ENCODE data around the gene MATCAP1.
A peak's percentile ranks its signal among the peaks of the same experiment; 100 is the strongest.

Gene MATCAP1

GRCh38 chr16:67155295-67156142 is 28.2 kb downstream of the MATCAP1 start:
- DNase-seq: peak; percentile 89

DNA sequence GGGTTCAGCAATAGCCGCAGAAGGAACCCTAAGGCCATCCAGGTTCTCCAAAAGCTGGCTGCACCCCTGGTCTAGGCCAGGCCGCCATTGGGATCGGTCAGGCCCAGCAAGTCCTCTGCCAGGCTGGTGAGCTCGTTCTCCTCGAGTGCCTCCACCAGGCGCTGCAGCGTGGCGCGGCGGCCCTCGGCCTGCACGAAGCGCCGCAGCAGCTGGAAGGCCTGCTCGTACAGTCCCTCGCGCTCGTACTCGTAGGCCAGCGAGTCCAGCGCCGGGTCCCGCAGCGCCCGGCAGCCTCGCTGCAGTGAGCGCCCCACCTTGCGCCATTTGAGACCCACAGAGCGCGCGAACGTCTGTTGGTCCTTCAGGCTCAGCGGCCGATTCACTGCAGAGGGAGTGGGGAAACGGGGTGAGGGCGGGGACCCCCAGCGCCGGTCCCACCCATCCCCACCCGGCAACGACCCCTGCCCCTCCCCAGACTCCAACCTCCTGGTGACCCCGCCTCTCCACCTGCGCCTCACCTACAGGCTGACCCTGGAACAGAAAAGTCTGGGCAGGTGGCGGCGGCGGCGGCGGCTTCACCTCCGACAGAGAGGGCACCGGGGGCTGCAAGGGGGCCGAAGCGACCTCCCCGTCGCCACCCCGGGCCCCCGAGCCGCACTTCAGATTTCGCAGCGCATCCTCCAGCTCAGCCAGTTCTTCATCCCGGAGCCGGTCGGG is 29.0 kb downstream of the MATCAP1 start:
- DNase-seq: no peak

DNA sequence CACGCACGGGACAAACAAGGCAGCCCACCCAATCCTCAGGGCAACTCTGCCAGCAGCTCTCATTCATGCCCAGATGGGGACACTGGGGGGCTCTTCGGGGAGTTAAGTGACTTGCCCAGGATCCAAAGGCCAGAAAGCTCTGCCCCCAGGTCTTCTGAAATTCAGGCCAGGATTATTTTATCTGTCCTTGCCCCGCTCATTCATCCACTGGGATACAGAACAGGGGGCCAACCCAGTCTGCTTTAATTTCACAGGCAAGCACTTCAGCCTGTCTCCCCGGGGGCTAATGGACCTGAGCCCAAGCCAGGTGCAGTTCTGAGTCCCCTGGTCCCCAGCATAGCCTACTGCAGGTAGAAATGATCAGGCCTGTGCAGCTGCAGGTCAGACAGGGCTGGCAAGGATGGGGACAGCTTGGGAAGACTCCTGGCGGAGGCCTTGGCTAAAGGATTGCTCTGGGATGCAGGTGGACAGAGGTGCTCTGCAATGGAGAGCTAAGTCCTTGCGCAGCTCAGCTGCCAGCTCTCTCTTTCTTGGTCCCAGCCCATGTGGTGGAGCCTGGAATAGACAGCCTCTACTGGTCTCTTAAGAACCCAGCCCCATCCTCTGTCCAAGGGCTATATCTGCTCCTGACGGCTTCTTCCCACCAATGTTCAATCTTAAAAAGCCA is 32.2 kb downstream of the MATCAP1 start:
- no peak for DNase-seq

DNA sequence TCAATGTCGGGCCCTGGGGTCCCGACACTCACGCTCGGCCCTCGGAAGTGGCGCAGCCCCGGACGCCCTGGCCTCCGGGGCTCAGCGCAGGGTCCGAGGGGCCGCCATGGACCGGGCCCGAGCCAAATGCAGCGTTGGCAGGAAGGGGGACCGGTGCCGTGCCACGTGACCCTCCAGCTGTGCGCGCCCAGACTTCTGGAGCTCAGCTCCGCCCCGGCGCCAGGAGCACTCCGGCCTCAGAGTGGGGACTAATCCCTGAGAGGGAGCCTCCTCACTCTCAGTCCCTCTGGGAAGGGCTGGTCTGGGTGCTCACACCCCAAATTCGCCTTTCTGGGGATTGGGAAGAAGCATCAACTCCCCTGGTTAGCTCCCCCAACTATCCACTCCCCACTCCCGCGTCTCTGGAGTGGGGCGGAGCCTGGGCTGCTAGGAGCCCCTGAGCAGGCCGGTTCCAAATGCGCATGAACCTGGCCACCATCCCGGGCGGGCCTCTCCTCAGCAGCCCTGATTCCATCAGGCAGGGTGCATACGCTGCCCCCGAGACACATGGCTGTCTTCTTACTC is 32.8 kb downstream of the MATCAP1 start, which contains the start of gene B3GNT9:
Gene B3GNT9 (minus strand): TSS at position 166 of the 564 bp plus-strand sequence. CDS start 513 bp downstream, outside the sequence.
- peak; percentile 54 for DNase-seq

- peak; percentile 57 for DNase-seq
Measured at GRCh38 chr16:67150047-67150832, 33.5 kb downstream of the MATCAP1 start.

DNA sequence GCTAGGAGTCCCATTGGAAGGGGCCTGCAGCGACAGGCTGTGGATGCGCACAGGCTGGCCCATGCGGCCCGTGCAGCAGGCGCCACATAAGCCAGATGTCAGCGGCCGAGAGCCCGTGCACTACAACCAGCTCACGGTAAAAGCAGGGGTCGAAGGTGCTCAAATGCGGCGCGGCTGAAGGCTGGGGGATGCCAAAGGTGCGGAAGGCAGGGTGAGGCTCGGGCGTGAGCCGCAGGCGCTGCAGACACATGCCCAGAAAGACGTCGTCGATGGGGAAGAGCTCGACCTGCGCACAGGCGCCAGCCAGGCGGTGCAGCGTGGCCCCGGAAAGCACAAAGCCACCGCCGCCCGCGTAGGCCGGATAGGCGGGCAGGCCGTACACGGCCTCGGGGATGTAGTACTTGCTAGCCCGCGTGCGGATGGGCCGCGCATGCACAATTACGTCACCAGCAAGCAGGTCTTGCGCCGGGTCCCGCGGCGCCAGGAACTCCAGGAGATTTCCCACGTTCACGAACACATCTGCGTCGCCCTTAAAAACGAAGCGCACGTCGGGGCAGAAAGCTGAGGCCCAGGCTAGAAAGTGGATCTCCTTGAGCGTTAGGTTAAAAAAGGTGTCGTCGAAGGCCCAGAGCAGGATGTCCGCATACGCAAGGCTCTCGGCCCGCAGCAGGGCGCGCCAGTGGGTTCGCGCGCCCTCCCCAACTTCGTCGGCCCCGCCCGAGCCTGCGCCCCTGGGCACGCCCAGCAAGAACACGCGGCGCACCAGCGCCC is 34.3 kb downstream of the MATCAP1 start:
- no peak for DNase-seq

- DNase-seq: no peak
Measured at GRCh38 chr16:67148656-67149275, 35.0 kb downstream of the MATCAP1 start.

DNA sequence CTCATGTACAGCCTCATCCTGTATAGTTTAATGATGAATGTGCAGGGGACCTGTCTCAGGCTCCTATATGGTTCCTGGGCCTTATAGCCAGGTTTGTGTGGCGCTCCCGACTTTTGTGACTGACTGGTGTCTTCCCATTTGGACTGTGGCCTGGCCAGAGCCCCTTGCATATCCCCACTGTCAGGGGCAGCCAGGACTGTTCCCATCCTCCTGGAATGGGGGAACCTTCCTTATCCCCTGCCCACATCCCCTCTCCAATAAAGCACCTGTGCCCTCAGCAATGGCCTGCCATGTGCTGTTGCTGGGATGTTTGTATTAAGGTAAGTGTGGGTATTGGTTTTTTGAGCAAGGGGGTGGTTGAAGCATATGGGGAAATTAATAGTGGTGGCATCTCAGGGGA is 35.5 kb downstream of the MATCAP1 start:
- no peak for DNase-seq

- no peak for DNase-seq
Measured at GRCh38 chr16:67147437-67148140, 36.2 kb downstream of the MATCAP1 start.

DNA sequence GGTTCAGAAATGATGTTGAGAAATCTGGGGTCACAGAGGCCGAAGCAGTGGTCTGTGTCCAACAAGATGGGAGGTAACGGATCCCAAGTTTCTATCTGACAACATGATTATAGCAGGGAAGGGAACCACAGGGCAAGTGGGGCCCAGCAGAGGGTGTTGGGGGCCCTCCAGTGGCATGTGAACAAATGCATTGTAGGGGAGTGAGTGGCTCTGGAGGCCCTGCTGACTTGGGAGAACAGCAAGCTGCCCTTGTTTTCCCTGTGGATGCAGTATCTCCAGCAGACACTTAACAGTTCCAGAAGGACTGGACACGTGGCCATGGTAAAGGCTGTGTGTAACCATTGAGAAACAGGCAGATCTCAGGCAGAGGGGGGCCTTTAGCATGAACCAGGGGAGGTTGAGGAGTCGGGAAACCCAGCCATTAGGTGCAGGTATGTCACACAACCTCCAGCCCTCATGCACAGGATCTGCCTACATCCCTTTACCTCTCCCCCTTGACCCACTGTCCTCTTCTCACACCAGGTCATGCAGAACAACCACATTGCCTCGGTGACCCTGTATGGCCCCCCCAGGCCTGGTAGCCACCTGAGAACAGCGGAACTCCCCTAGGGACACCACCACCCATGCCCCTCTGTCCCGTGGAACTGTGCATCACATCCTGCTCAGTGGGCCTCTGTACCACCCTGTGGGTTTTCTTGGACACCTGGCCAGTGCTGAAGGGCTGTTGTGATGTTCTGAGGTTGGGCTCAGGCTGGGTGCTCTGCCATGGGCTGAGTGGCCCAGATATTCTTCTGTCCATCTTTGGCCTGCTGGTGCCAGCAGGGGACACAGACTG is 37.0 kb downstream of the MATCAP1 start:
- DNase-seq: no peak

- DNase-seq: no peak
Measured at GRCh38 chr16:67145746-67146145, 38.0 kb downstream of the MATCAP1 start.

- DNase-seq: no peak
Measured at GRCh38 chr16:67144943-67145342, 38.8 kb downstream of the MATCAP1 start.

DNA sequence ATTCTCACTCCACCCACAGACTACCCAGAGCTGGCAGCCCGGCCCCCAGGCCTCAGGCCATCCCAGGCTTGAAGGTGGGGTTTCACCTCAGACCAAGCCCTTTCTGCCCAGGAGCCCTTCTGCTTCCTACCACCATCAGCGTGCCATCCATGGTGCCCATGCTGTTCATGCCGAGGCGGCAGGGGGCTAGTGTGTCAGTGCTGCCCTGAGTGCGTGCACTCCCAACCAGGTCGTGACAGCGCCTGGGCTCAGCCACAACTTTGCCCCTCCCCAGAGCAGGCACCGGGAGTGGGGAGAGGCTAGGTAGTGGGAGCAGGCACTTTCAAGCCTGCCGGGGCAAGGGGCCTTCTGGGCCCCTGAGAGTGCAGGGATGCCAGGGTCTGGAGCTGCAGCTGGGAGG is 41.4 kb downstream of the MATCAP1 start:
- no peak for DNase-seq

- no peak for DNase-seq
Measured at GRCh38 chr16:67141391-67141790, 42.4 kb downstream of the MATCAP1 start.

DNA sequence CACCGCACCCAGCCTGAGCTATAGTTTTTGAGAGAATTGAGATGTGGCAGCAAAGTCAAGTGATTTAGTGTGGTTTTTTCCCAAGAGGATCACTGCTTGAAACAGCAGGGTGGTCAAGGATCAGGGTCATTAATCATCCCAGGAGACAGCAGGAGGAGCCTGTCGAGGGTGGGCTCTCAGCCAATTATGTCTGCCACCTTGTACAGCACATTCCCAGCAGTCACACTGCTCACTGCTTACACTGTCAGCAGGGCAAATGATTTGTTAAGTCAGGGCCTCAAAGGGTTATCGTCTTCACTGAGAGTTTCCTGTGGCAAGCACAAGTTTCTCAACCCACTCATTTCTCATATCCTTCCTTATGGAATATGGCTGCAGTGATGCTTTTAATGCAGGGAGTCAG is 46.2 kb downstream of the MATCAP1 start:
- no peak for DNase-seq

DNA sequence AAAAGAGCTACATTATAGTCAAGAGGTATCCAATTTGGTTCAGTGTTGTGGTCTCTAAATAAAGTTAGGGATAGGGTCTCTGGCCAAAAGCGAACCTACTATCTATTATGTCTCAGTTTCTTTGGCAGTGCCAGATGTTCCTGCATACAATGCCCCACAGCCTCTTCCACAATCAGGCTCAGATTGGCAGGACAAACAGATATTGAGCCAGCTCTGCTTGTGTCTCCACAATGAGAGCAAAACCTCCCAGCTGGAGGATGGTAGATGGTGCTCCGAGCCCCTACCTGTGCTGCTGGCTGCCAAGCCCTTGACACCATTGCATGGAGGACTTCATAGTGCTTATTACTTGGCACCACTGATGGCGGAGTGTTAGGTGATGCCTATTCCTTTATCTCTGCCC is 54.3 kb downstream of the MATCAP1 start:
- DNase-seq: no peak

DNA sequence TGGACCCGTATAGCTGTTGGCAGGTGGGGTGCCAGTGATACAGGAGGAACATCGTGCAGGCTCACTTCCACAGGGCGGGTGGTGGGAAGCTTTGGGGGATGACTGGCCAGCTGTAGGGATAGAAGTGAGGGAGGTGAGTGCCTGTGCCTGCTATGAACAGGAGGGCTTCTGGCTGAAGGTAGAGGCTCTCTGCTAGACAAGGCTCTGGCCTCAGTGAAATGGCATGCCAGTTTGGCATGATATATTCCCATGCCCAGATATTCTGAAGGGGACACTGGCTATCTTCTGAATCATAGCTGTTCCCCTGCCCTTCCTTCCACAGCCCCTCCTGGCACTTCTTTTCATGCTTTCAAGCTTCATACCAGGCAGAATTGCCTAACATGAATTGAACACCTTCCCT is 54.9 kb downstream of the MATCAP1 start:
- no peak for DNase-seq

GRCh38 chr16:67128417-67128816 is 55.3 kb downstream of the MATCAP1 start:
- DNase-seq: no peak

Data from activated CD4-positive, alpha-beta T cell treated with anti-CD3 and anti-CD28 coated beads, Interleukin-2, Interleukin-6, amounts not matched to agents 100 ng/mL and 50 ng/mL, durations not matched to agents 16 hours and 8 hours (primary cell).